HepG2 (cell line): ENCODE measurements around the gene NUP153. TPM values are rescaled to one million over a fixed set of nuclear protein-coding genes. Genes with fewer than 3 reads are reported as not detected.
A peak's percentile ranks its signal among the peaks of the same experiment; 100 is the strongest.

Source experiments
- ATF2 ChIP-seq: sonication (generic); formaldehyde crosslinking; IDR thresholded peaks from 2 replicates; pipeline ENCODE4 v1.4.0; 2020; ENCODE audit warnings: missing genetic modification reagents
- BRCA1 ChIP-seq: sonication (generic); formaldehyde crosslinking; IDR thresholded peaks from 2 replicates; pipeline ENCODE4 v1.4.0; 2020; ENCODE audit warnings: missing genetic modification reagents
- DR1 ChIP-seq: sonication (generic); formaldehyde crosslinking; IDR thresholded peaks from 2 replicates; pipeline ENCODE4 v1.8.0; 2021; ENCODE audit warnings: mild to moderate bottlenecking, missing genetic modification reagents, inconsistent platforms
- JARID2 ChIP-seq: sonication (generic); formaldehyde crosslinking; IDR thresholded peaks from 2 replicates; pipeline ENCODE4 v1.8.1; 2023; ENCODE audit warnings: missing genetic modification reagents, inconsistent platforms; ENCODE audit not compliant: insufficient replicate concordance
- RNF2 ChIP-seq: fragments of 450-650 bp; conservative IDR thresholded peaks from 2 replicates; pipeline ENCODE4 v1.6.1; 2016; ENCODE audit warnings: low read depth
- SNAPC4 ChIP-seq: sonication (generic); formaldehyde crosslinking; IDR thresholded peaks from 2 replicates; pipeline ENCODE4 v1.4.0; 2020; ENCODE audit warnings: mild to moderate bottlenecking, missing genetic modification reagents
- SUZ12 ChIP-seq: fragments of 150-350 bp; IDR thresholded peaks from 2 replicates; pipeline ENCODE4 v1.6.1; 2014; ENCODE audit warnings: low read depth, low read length
- TEF ChIP-seq: sonication (generic); formaldehyde crosslinking; IDR thresholded peaks from 2 replicates; pipeline ENCODE4 v1.5.0; 2020; ENCODE audit warnings: missing genetic modification reagents
- ZNF281 ChIP-seq: sonication (generic); formaldehyde crosslinking; IDR thresholded peaks from 2 replicates; pipeline ENCODE4 v1.4.0; 2020; ENCODE audit warnings: missing genetic modification reagents, borderline replicate concordance
- ZNF33B ChIP-seq: sonication (generic); formaldehyde crosslinking; IDR thresholded peaks from 2 replicates; pipeline ENCODE4 v1.5.1; 2020; ENCODE audit warnings: mild to moderate bottlenecking, missing genetic modification reagents
- ZNF496 ChIP-seq: sonication (generic); formaldehyde crosslinking; IDR thresholded peaks from 2 replicates; pipeline ENCODE4 v1.8.1; 2023; ENCODE audit warnings: mild to moderate bottlenecking, moderate library complexity, missing genetic modification reagents; ENCODE audit not compliant: insufficient replicate concordance
- ZNF576 ChIP-seq: sonication (generic); formaldehyde crosslinking; IDR thresholded peaks from 2 replicates; pipeline ENCODE4 v1.4.0; 2020; ENCODE audit warnings: mild to moderate bottlenecking, missing genetic modification reagents
- ZNF639 ChIP-seq: conservative IDR thresholded peaks from 2 replicates; pipeline ENCODE4 v1.6.1; 2018; ENCODE audit warnings: missing genetic modification reagents
- ZNF772 ChIP-seq: sonication (generic); formaldehyde crosslinking; IDR thresholded peaks from 2 replicates; pipeline ENCODE4 v1.5.0; 2020; ENCODE audit warnings: mild to moderate bottlenecking, missing genetic modification reagents
- ZNF782 ChIP-seq: sonication (generic); formaldehyde crosslinking; IDR thresholded peaks from 2 replicates; pipeline ENCODE4 v1.4.0; 2020; ENCODE audit warnings: missing genetic modification reagents, mild to moderate bottlenecking, borderline replicate concordance
- polyA plus RNA-seq, 8 experiments: library from polyadenylated mRNA; depleted of rRNA in 3 of 8; stranded (reverse) in 7 of 8; unstranded in 1 of 8; fragments of >200 nt; fragmentation: Illumina TruSeq in 4 of 8; extraction: Trizol in 4 of 8; gene quantifications; 2 replicates each; pipeline versions ENCODE4 v1.2.1 to v1.2.3, GENCODE V29; 2011 to 2016; ENCODE audit warnings: low read depth in 4 of 8, missing spikeins in 1 of 8, mixed read lengths in 1 of 8; ENCODE audit not compliant: insufficient read depth in 1 of 8
- total RNA-seq, 5 experiments: library from RNA; depleted of rRNA; stranded (reverse); fragments of >200 nt; fragmentation: Illumina TruSeq; extraction: Trizol; gene quantifications; 2 replicates each; pipeline ENCODE4 v1.2.3, GENCODE V29; 2016; ENCODE audit warnings: low read depth in 1 of 5

NUP153 gene
- total and polyA plus RNA-seq, 2 of the 13 experiments (the other 11 are each of a cell fraction or from before 2014, with no cell fraction given) = 29.8 to 55.2 TPM

- TF ChIP-seq ZNF33B (CRISPR knock-in tag) = 0 out of 2 replicates have a peak, but pooled peaks have one; percentile 67
- no peak for TF ChIP-seq SNAPC4 (CRISPR knock-in tag)
- TF ChIP-seq JARID2 (CRISPR knock-in tag) = peak; percentile 50
- peak; percentile 82 for TF ChIP-seq ZNF281 (CRISPR knock-in tag)
- no peak for TF ChIP-seq ZNF576 (CRISPR knock-in tag)
- peak; percentile 37; the same call in 1 of the 2 replicates for TF ChIP-seq ZNF772 (CRISPR knock-in tag)
- TF ChIP-seq RNF2 = no peak
- peak; percentile 38; the same call in 1 of the 2 replicates for TF ChIP-seq DR1 (CRISPR knock-in tag)
- TF ChIP-seq SUZ12 = no peak
- no peak for TF ChIP-seq ZNF782 (CRISPR knock-in tag)
- TF ChIP-seq ZNF639 (CRISPR knock-in tag) = peak; percentile 49; the same call in 1 of the 2 replicates
- TF ChIP-seq ZNF496 (CRISPR knock-in tag) = no peak
- no peak; the same call in 1 of the 2 replicates for TF ChIP-seq ATF2 (CRISPR knock-in tag)
- no peak; the same call in 1 of the 2 replicates for TF ChIP-seq TEF (CRISPR knock-in tag)
- TF ChIP-seq BRCA1 (CRISPR knock-in tag) = no peak
These were observed 106.7 kb downstream of the NUP153 start, which contains the start of gene FAM8A1 (continued) for GRCh38 chr6:17599877-17600526.
